Central memory CD8-positive, alpha-beta T cell (primary cell): ENCODE measurements around the gene AHSG.
"Not testable (repeated sequence)": the region's sequence is repeated elsewhere in the genome, so short reads cannot be mapped to it uniquely, and the experiment has no call there.

Source experiments
- ATAC-seq: fragments of 150-1000 bp; cut with Tn5 transposase; replicated peaks from 2 replicates; pipeline ENCODE4 v1.10.0; 2022; ENCODE audit warnings: mild to moderate bottlenecking, moderate FRiP score, moderate number of reproducible peaks; ENCODE audit not compliant: poor library complexity, severe bottlenecking; ENCODE audit errors: extremely low read depth
- DNase-seq, 2 donors: peaks; one replicate each; pipeline ENCODE4 v3.0.0; 2021; ENCODE audit warnings: low spot score in 2 of 2
- H3K27ac Mint-ChIP-seq: one replicate; pipeline ENCODE4 v1.8.0; 2022; ENCODE audit warnings: low read depth, mild to moderate bottlenecking, moderate library complexity, mixed read lengths
- H3K27me3 Mint-ChIP-seq: one replicate; pipeline ENCODE4 v1.8.0; 2022; ENCODE audit warnings: mixed read lengths
- H3K36me3 Mint-ChIP-seq: one replicate; pipeline ENCODE4 v1.8.0; 2022; ENCODE audit warnings: mild to moderate bottlenecking, moderate library complexity, mixed read lengths; ENCODE audit not compliant: insufficient read depth
- H3K4me1 Mint-ChIP-seq: one replicate; pipeline ENCODE4 v1.8.0; 2022; ENCODE audit warnings: mixed read lengths
- H3K4me3 Mint-ChIP-seq: one replicate; pipeline ENCODE4 v1.8.0; 2022; ENCODE audit warnings: mild to moderate bottlenecking, moderate library complexity, mixed read lengths
- H3K9me3 Mint-ChIP-seq: one replicate; pipeline ENCODE4 v1.8.0; 2022; ENCODE audit warnings: mixed read lengths

Gene AHSG

GRCh38 chr3:186582541-186582940, 30.3 kb upstream of the AHSG start:
- no peak for DNase-seq
- no peaks in the 10 kb centered on the region for H3K9me3 Mint-ChIP-seq
- H3K36me3 Mint-ChIP-seq: peaks cover 64% of the 10 kb centered on the region
- no peaks in the 10 kb centered on the region for H3K27me3 Mint-ChIP-seq
- H3K4me3 Mint-ChIP-seq: no peak overlapping the region
- peaks cover 5% of the 10 kb centered on the region for H3K4me1 Mint-ChIP-seq
- no peak for ATAC-seq
- no peak overlapping the region for H3K27ac Mint-ChIP-seq

GRCh38 chr3:186583831-186584230, 29.0 kb upstream of the AHSG start:
- no peak for ATAC-seq
- Mint-ChIP-seq H3K4me3 (no peak overlapping the region), H3K27ac (no peak overlapping the region), H3K36me3 (peaks cover 56% of the 10 kb centered on the region), H3K4me1 (no peaks in the 10 kb centered on the region), H3K9me3 (no peaks in the 10 kb centered on the region), H3K27me3 (no peaks in the 10 kb centered on the region)
- DNase-seq: no peak

GRCh38 chr3:186586245-186586644, 26.6 kb upstream of the AHSG start:
- not testable (repeated sequence) for H3K27me3 Mint-ChIP-seq, H3K27ac Mint-ChIP-seq, H3K4me1 Mint-ChIP-seq, ATAC-seq, H3K9me3 Mint-ChIP-seq, DNase-seq, H3K4me3 Mint-ChIP-seq
- peaks cover 40% of the 10 kb centered on the region for H3K36me3 Mint-ChIP-seq

DNA sequence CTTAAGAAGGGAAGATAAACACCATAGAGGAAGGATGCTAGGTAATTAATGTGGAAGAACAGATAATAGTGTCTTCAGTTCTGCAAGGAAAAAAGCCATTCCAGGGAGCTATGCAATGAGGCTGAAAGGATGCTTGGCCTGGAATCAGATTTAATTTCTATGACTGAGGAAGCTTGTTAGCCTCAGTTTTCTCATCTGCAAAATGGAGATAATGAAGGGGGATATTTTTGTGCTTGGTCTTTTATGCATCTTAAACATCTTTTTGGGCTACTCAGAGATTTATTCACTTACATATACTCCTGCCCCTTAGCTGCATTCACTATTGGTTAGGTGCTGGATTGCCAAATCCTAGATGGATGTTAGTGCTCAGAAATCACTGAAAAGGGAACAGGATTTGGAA, 25.7 kb upstream of the AHSG start:
- Mint-ChIP-seq H3K27me3 (no peaks in the 10 kb centered on the region), H3K4me3 (no peak overlapping the region), H3K36me3 (peaks cover 36% of the 10 kb centered on the region), H3K4me1 (peaks cover 8% of the 10 kb centered on the region), H3K27ac (no peak overlapping the region), H3K9me3 (no peaks in the 10 kb centered on the region)
- DNase-seq (no peak), ATAC-seq (no peak)

- no peak overlapping the region for H3K4me3 Mint-ChIP-seq
- H3K27ac Mint-ChIP-seq: no peak overlapping the region
- H3K36me3 Mint-ChIP-seq: peaks cover 22% of the 10 kb centered on the region
- peaks cover 8% of the 10 kb centered on the region for H3K4me1 Mint-ChIP-seq
- ATAC-seq (no peak), DNase-seq (no peak)
- no peaks in the 10 kb centered on the region for H3K27me3 Mint-ChIP-seq
- no peaks in the 10 kb centered on the region for H3K9me3 Mint-ChIP-seq
Observed at GRCh38 chr3:186588632-186589031, 24.2 kb upstream of the AHSG start.

- no peak for ATAC-seq
- no peak overlapping the region for H3K4me3 Mint-ChIP-seq
- no peaks in the 10 kb centered on the region for H3K9me3 Mint-ChIP-seq
- H3K27ac Mint-ChIP-seq: no peak overlapping the region
- H3K36me3 Mint-ChIP-seq: peaks cover 17% of the 10 kb centered on the region
- DNase-seq: no peak
- no peaks in the 10 kb centered on the region for H3K27me3 Mint-ChIP-seq
- H3K4me1 Mint-ChIP-seq: peaks cover 8% of the 10 kb centered on the region
Observed at GRCh38 chr3:186589121-186589520, 23.7 kb upstream of the AHSG start.

DNA sequence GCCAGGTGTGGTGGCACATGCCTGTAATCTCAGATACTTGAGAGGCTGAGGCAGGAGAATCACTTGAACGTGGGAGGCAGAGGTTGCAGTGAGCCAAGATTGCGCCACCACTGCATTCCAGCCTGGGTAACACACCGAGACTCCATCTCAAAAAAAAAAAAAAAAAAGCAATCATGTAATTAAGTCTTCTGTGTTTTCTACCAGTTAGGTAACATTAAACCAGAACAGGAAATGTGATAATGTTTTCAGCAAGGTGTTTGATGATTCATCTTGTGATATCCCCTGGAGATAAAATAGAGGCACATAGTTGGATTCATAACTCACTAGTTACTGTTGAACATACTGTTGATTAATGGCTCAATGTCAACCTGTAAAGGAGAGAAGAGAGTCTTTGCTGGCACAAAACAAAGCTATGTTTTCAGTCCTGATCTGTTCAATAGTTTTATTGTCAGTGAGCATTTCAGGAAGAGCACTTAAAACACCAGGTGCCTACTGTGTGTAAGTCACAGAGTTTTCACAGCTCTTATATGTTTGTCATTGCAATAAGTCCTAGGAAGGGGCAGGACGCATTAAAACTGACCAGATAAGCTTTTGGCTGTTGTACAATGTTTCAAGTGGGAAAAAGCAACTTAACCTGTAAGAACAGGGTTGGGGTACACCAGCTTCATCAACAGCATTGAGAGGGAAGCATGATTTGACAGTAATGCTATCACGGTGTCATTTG, 22.8 kb upstream of the AHSG start:
- no peaks in the 10 kb centered on the region for H3K27me3 Mint-ChIP-seq
- no peak for ATAC-seq
- no peak overlapping the region for H3K4me3 Mint-ChIP-seq
- H3K27ac Mint-ChIP-seq: no peak overlapping the region
- peaks cover 8% of the 10 kb centered on the region for H3K4me1 Mint-ChIP-seq
- no peak for DNase-seq
- no peaks in the 10 kb centered on the region for H3K9me3 Mint-ChIP-seq
- peaks cover 9% of the 10 kb centered on the region for H3K36me3 Mint-ChIP-seq

DNA sequence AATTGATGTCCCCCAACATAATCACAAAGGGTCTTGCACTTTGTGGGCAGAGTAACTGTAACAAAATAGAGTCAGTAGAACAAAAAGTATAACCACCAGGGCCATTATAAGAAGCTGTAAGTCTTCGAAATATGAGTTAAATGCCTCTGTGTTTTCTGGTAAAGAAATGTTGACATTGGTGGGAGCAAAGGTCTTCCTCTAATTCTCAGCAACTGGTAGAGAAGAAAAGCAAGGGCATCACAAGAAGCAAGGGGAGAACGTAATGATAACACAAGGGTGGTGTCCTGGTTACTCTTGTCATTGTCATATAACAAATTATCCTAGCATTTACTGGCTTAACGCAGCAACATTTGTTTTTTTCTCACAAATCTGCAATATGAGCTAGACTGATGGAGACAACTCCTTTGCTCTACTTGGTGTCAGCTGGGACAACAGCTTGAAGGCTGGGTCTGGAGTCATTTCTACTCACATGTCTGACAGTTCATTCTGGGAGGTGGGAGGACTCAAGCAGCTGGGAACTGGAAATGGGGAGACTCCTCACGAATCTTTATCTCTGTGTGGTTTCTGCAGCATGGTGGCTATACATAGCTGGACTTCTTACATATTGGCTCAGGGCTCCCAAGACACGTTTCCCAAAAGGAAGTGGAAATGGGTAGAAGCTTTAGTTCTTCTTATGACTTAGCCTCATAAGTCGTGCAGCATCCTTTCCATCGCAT, 22.1 kb upstream of the AHSG start:
- no peaks in the 10 kb centered on the region for H3K27me3 Mint-ChIP-seq
- ATAC-seq (no peak), DNase-seq (no peak)
- peaks cover 4% of the 10 kb centered on the region for H3K36me3 Mint-ChIP-seq
- H3K27ac Mint-ChIP-seq: no peak overlapping the region
- H3K4me1 Mint-ChIP-seq: peaks cover 8% of the 10 kb centered on the region
- H3K4me3 Mint-ChIP-seq: no peak overlapping the region
- H3K9me3 Mint-ChIP-seq: no peaks in the 10 kb centered on the region

GRCh38 chr3:186592682-186593081, 20.2 kb upstream of the AHSG start:
- no peak for DNase-seq
- H3K27me3 Mint-ChIP-seq: peaks cover 14% of the 10 kb centered on the region
- H3K27ac Mint-ChIP-seq: no peak overlapping the region
- no peaks in the 10 kb centered on the region for H3K9me3 Mint-ChIP-seq
- H3K4me1 Mint-ChIP-seq: peaks cover 8% of the 10 kb centered on the region
- no peak for ATAC-seq
- H3K4me3 Mint-ChIP-seq: no peak overlapping the region
- H3K36me3 Mint-ChIP-seq: no peaks in the 10 kb centered on the region

DNA sequence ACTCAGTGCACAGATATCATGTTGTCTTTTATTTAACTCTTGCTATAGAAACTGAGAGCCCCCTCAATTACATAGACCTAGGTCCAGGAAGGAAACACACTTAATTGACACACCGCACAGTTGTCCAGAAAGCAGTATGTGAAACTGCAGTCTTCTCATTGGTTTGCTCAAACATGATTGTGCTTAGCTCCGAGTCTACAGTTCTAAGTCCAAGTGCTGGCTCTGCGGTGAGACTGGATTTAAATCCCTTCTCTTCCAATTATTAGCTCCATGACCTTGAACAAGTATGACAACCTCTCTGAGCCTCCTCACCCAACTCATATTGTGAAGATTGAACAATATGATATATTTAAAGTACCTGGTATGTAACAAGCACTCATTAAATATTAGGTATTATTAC, 19.0 kb upstream of the AHSG start:
- no peak for ATAC-seq
- H3K4me3 Mint-ChIP-seq: no peak overlapping the region

DNA sequence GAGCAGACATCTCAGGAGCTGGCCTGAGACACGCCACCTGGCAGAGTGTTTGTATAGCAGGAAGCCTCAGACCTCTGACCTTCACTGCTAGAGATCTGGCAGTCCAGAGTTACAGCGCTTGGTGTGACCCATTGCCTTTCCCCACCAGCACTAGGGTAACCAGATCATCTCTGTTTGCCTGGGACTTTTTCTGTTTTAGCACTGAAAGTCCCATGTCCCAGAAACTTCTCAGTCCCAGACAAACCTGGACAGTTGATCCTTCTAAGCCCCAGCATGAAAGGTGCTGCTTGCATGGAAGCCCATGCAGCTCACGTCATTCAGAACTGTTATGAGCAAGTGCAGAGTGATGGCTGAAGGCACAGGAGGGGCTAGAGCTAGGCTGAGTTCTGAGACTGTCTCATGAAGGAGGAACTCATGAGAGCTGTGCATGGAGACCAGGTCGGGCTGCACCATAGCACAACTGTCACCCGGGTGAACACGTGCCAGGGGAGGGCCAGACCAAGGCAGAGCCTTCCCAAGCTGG, 18.2 kb upstream of the AHSG start:
- H3K36me3 Mint-ChIP-seq: no peaks in the 10 kb centered on the region
- no peak for ATAC-seq
- H3K4me1 Mint-ChIP-seq: peaks cover 8% of the 10 kb centered on the region
- no peak overlapping the region for H3K27ac Mint-ChIP-seq
- H3K9me3 Mint-ChIP-seq: no peaks in the 10 kb centered on the region
- DNase-seq: no peak
- peaks cover 25% of the 10 kb centered on the region for H3K27me3 Mint-ChIP-seq
- no peak overlapping the region for H3K4me3 Mint-ChIP-seq

More for the DNA sequence above, 19.0 kb upstream of the AHSG start:
- Mint-ChIP-seq H3K27ac (no peak overlapping the region), H3K4me1 (peaks cover 8% of the 10 kb centered on the region), H3K27me3 (peaks cover 25% of the 10 kb centered on the region), H3K36me3 (no peaks in the 10 kb centered on the region), H3K9me3 (no peaks in the 10 kb centered on the region)
- DNase-seq: no peak

DNA sequence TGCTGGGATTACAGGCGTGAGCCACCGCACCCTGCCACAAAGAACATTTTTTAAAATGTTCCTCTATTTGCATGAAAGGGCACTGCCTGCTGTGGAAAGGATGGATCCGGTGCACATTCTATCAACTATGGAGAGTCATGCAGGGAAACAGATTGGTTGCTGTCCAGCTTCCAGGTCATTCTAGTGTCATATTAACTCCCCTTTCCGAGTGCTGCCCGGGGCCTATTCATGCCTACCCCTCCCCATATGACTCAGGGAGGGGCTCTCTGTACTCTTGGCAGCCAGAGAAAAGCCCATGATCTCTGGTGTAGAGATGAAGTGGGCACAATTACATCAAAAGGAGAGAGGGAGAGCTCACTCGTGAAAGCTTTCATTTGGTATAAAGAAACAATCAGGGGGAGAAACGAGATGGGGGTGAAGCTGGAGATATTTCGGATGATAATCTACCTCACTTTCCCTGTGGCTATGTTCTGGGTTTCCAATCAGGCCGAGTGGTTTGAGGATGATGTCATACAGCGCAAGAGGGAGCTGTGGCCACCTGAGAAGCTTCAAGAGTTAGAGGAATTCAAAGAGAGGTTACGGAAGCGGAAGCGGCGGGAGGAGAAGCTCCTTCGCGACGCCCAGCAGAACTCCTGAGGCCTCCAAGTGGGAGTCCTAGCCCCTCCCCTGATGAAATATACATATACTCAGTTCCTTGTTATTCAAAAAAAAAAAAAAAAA, 16.1 kb upstream of the AHSG start:
- DNase-seq (no peak), ATAC-seq (no peak)
- Mint-ChIP-seq H3K27ac (no peak overlapping the region), H3K4me1 (no peaks in the 10 kb centered on the region), H3K27me3 (peaks cover 25% of the 10 kb centered on the region), H3K9me3 (no peaks in the 10 kb centered on the region), H3K36me3 (no peaks in the 10 kb centered on the region), H3K4me3 (no peak overlapping the region)
